Subcutaneous adipose tissue (tissue), 4 donors: ENCODE results near the gene HMSD. TPM values are rescaled to one million over a fixed set of nuclear protein-coding genes. Genes with fewer than 3 reads are reported as not detected.

Experiments
- CTCF ChIP-seq: fragments of 450-650 bp; IDR thresholded peaks from one replicate; pipeline ENCODE4 v1.5.1; 2016; ENCODE audit warnings: low read depth, mild to moderate bottlenecking, control low read depth, antibody characterized with exemption, moderate library complexity
- total RNA-seq, 4 donors: library from RNA; depleted of rRNA; stranded (reverse); fragments of >200 nt; gene quantifications; one replicate each; pipeline ENCODE4 v1.1.0, GENCODE V29; 2016

Gene HMSD
- total RNA-seq: not detected

GRCh38 chr18:63949068-63949737 is at the start of gene HMSD:
Gene HMSD (plus strand): TSS chr18:63949301. CDS start chr18:63953456, 4,155 bp downstream.
- TF ChIP-seq CTCF: no peak

GRCh38 chr18:63903851-63904570 is 45.1 kb upstream of the HMSD start:
- TF ChIP-seq CTCF: no peak

GRCh38 chr18:63904694-63905093 is 44.4 kb upstream of the HMSD start:
- TF ChIP-seq CTCF: no peak

GRCh38 chr18:63905361-63905760 is 43.7 kb upstream of the HMSD start:
- TF ChIP-seq CTCF: no peak

- no peak for TF ChIP-seq CTCF
Observed at GRCh38 chr18:63906056-63906455, 43.0 kb upstream of the HMSD start.

GRCh38 chr18:63907664-63908063 is 41.4 kb upstream of the HMSD start, which contains the start of gene SERPINB10:
Gene SERPINB10 (plus strand): TSS chr18:63907958. CDS start chr18:63915511, 7,553 bp downstream.
- no peak for TF ChIP-seq CTCF

GRCh38 chr18:63908858-63909257 is 40.2 kb upstream of the HMSD start:
- no peak for TF ChIP-seq CTCF
